ENCODE data around the gene TFRC. TPM values are rescaled to one million over a fixed set of nuclear protein-coding genes. Genes with fewer than 3 reads are reported as not detected.
"Not testable (repeated sequence)": the region's sequence is repeated elsewhere in the genome, so short reads cannot be mapped to it uniquely, and the experiment has no call there.

Gene TFRC
- total RNA-seq, 1 donor: 80.3 TPM

- no peak overlapping the region for H3K4me3 ChIP-seq (ENCODE audit: low read depth, low read length)
- no peak for DNase-seq (ENCODE audit: low read depth)
- no peak for TF ChIP-seq CTCF (IDR thresholded peaks at IDR 0.05; ENCODE audit: insufficient read depth, low read length)
Observed at GRCh38 chr3:196009456-196009855, 72.4 kb downstream of the TFRC start.

GRCh38 chr3:196008929-196009328 is 73.0 kb downstream of the TFRC start:
- H3K4me3 ChIP-seq (ENCODE audit: low read depth, low read length): no peak overlapping the region
- no peak for TF ChIP-seq CTCF (IDR thresholded peaks at IDR 0.05; ENCODE audit: insufficient read depth, low read length)
- no peak for DNase-seq (ENCODE audit: low read depth)

- TF ChIP-seq CTCF (IDR thresholded peaks at IDR 0.05; ENCODE audit: insufficient read depth, low read length): no peak
- DNase-seq (ENCODE audit: low read depth): no peak
- no peak overlapping the region for H3K4me3 ChIP-seq (ENCODE audit: low read depth, low read length)
Observed at GRCh38 chr3:196008387-196008786, 73.5 kb downstream of the TFRC start.

GRCh38 chr3:196007744-196008335 is 74.0 kb downstream of the TFRC start:
- H3K4me3 ChIP-seq (ENCODE audit: low read depth, low read length): no peak overlapping the region
- no peak for TF ChIP-seq CTCF (IDR thresholded peaks at IDR 0.05; ENCODE audit: insufficient read depth, low read length)
- DNase-seq (ENCODE audit: low read depth): no peak

- not testable (repeated sequence) for DNase-seq (ENCODE audit: low read depth)
Observed at GRCh38 chr3:196005338-196005737, 76.6 kb downstream of the TFRC start.

GRCh38 chr3:196004359-196005052 is 77.4 kb downstream of the TFRC start:
- H3K4me3 ChIP-seq (ENCODE audit: low read depth, low read length); DNase-seq (ENCODE audit: low read depth): not testable (repeated sequence)

More at GRCh38 chr3:196005338-196005737, 76.6 kb downstream of the TFRC start:
- not testable (repeated sequence) for H3K4me3 ChIP-seq (ENCODE audit: low read depth, low read length)

- TF ChIP-seq CTCF (IDR thresholded peaks at IDR 0.05; ENCODE audit: insufficient read depth, low read length): no peak
- no peak overlapping the region for H3K4me3 ChIP-seq (ENCODE audit: low read depth, low read length)
- DNase-seq (ENCODE audit: low read depth): no peak
Observed at GRCh38 chr3:196003611-196004010, 78.3 kb downstream of the TFRC start.

GRCh38 chr3:196002721-196003120 is 79.2 kb downstream of the TFRC start:
- H3K4me3 ChIP-seq (ENCODE audit: low read depth, low read length); DNase-seq (ENCODE audit: low read depth): not testable (repeated sequence)

- DNase-seq (ENCODE audit: low read depth); H3K4me3 ChIP-seq (ENCODE audit: low read depth, low read length): not testable (repeated sequence)
Observed at GRCh38 chr3:196001240-196001639, 80.7 kb downstream of the TFRC start.

GRCh38 chr3:196000360-196000950 is 81.4 kb downstream of the TFRC start:
- not testable (repeated sequence) for DNase-seq (ENCODE audit: low read depth); H3K4me3 ChIP-seq (ENCODE audit: low read depth, low read length)
